Measurements from ENCODE around the gene AUH.

DNA sequence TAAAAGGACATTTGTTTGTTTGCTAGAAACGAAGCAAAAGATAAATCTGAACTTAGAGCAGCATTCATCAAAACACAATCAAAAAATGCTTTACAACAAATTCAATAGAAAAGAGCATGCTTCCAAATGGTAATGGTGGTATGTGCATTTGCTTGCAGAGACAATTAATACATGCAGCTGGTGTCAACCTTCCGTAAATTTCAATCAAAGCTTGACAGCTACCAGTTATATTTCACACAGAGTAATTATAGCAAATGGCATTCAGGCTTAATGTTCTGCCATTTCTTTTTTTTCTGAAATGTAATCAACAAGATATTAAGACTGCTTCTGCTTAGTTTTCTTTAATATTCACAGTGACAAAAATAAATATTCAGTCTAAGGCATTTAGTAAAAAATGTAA is 90.6 kb downstream of the AUH start:
- no peak for TF ChIP-seq POLR2A (IDR thresholded peaks at IDR 0.05)
- TF ChIP-seq, protein P1, sequence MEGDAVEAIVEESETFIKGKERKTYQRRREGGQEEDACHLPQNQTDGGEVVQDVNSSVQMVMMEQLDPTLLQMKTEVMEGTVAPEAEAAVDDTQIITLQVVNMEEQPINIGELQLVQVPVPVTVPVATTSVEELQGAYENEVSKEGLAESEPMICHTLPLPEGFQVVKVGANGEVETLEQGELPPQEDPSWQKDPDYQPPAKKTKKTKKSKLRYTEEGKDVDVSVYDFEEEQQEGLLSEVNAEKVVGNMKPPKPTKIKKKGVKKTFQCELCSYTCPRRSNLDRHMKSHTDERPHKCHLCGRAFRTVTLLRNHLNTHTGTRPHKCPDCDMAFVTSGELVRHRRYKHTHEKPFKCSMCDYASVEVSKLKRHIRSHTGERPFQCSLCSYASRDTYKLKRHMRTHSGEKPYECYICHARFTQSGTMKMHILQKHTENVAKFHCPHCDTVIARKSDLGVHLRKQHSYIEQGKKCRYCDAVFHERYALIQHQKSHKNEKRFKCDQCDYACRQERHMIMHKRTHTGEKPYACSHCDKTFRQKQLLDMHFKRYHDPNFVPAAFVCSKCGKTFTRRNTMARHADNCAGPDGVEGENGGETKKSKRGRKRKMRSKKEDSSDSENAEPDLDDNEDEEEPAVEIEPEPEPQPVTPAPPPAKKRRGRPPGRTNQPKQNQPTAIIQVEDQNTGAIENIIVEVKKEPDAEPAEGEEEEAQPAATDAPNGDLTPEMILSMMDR (IDR thresholded peaks at IDR 0.05), result no peak

Measured in esophagus squamous epithelium (tissue), 4 donors.